Lower leg skin (tissue), 4 donors: Measurements from ENCODE around the gene DKKL1. TPM values are rescaled to one million over a fixed set of nuclear protein-coding genes. Genes with fewer than 3 reads are reported as not detected.
A peak's percentile ranks its signal among the peaks of the same experiment; 100 is the strongest.

Source experiments
- DNase-seq, 2 donors: peaks; one replicate each; pipeline ENCODE4 v3.0.0-alpha.2; 2019; ENCODE audit warnings: low spot score in 2 of 2
- H3K4me3 ChIP-seq: fragments of 200-600 bp; sonication (generic); 2 replicates; pipeline ENCODE4 v1.5.1; 2017; ENCODE audit warnings: mild to moderate bottlenecking, low read depth; ENCODE audit not compliant: poor library complexity, severe bottlenecking
- CTCF ChIP-seq, 3 donors: fragments of 450-650 bp; IDR thresholded peaks; one replicate each; pipeline ENCODE4 v1.5.1; 2016; ENCODE audit warnings: antibody characterized with exemption in 3 of 3, mild to moderate bottlenecking in 3 of 3, moderate library complexity in 2 of 3
- POLR2A ChIP-seq, 2 donors: fragments of 450-650 bp; IDR thresholded peaks; one replicate each; pipeline ENCODE4 v1.6.1; 2016 to 2017; ENCODE audit warnings: antibody characterized with exemption in 2 of 2, mild to moderate bottlenecking in 1 of 2, moderate library complexity in 1 of 2
- WGBS, 2 donors: methylation state at CpG; one replicate each; pipeline ENCODE4 v1.1.5; 2018; 5-methylcytosine and 5-hydroxymethylcytosine counted together
- intact Hi-C: fragments of 100-400 bp; cut with DNase I; formaldehyde crosslinking; loops from one replicate; pipeline ENCODE4 v1.15.0; 2023; ENCODE audit warnings: low total_unique reads
- total RNA-seq, 4 donors: library from RNA; depleted of rRNA; stranded (reverse); fragments of >200 nt; gene quantifications; one replicate each; pipeline ENCODE4 v1.1.0, GENCODE V29; 2016

Gene DKKL1
- total RNA-seq, 4 donors from 2014 or later, result 3.0 TPM; not detected in 3

- DNase-seq, result peak in 1 of 2 donors; percentile 83
- no peak overlapping the region for H3K4me3 ChIP-seq
- TF ChIP-seq POLR2A (IDR thresholded peaks at IDR 0.05) (no peak), CTCF (IDR thresholded peaks at IDR 0.05) (no peak)
- 49 to 55% methylated on average over 2 to 8 of the region's 8 CpGs for WGBS, 2 donors
- intact Hi-C loops, result no loop called here
These were observed 29.8 kb upstream of the DKKL1 start for GRCh38 chr19:49333811-49334288.

DNA sequence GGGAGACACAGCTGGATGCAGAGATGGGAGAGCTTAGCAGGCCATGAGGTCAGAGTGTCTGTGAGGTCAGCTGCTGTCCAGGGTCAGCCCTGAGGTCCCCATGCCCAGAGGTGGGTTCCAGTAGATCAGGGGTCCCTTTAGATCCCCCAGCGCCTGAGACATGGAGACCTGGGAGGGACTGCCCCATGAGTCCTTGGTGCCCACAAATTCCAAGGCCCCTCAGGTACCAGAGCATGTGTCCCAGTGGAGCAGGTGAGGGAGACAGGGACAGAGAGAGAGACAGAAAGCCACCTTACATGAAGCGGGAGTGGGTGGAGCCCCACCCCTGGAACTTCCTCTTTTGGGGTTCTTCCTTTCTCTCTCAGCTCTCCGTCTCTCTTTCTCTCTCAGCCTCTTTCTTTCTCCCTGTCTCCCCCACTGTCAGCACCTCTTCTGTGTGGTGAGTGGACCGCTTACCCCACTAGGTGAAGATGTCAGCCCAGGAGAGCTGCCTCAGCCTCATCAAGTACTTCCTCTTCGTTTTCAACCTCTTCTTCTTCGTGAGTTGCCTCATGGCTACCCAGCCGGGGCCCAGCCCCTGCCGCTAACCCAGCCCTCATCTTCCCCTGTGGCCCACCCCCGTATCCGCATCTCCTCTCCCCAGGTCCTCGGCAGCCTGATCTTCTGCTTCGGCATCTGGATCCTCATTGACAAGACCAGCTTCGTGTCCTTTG is 28.4 kb upstream of the DKKL1 start, which contains the start of gene CD37:
TSS of gene CD37 (plus strand) at position 336 of the 713 bp plus-strand sequence. CDS start at position 471, 135 bp downstream.
- WGBS, 2 donors, result 74 to 79% methylated on average over 13 of the region's 13 CpGs
- intact Hi-C loops, result no loop called here

DNA sequence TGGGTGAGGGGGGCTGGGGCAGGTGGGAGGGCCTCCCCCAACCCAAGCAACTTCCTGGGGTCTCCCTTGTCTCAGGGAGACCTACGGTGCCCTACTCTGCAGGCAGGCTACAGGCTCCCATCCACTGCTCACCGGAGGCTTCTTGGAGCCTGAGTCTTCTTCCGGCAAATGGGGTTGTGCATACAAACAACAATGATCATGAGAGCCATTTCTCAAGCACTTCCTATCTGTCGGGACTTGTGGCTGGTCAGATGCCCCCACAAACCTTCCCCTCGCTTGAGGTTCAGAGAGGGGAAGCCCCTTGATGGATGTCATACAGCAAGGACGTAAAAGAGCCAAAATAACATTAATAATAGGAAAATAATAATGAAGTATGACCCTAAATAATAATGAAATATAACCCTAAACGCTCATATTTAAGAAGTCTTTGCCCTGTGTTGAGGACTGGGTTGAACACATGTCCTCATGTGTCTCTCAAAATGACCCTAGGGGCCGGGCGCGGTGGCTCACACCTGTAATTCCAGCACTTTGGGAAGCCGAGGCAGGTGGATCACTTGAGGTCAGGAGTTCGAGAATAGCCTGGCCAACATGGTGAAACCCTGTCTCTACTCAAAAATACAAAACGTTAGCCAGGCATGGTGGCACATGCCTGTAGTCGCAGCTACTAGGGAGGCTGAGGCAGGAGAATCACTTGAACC is 27.7 kb upstream of the DKKL1 start:
- DNase-seq, result peak in 1 of 2 donors; percentile 82
- intact Hi-C loops, result no loop called here
- H3K4me3 ChIP-seq, result peak overlapping the region; percentile 3
- TF ChIP-seq CTCF (IDR thresholded peaks at IDR 0.05) (no peak), POLR2A (IDR thresholded peaks at IDR 0.05) (no peak)
- 79 to 83% methylated on average over 14 of the region's 14 CpGs for WGBS, 2 donors

More for the DNA sequence above, 28.4 kb upstream of the DKKL1 start, which contains the start of gene CD37:
- peak within 1 kb of the TSS; percentile 3 for H3K4me3 ChIP-seq
- peak in 1 of 2 donors; percentile 86 for DNase-seq
- TF ChIP-seq POLR2A (IDR thresholded peaks at IDR 0.05), result no peak
- TF ChIP-seq CTCF (IDR thresholded peaks at IDR 0.05), result no peak

DNA sequence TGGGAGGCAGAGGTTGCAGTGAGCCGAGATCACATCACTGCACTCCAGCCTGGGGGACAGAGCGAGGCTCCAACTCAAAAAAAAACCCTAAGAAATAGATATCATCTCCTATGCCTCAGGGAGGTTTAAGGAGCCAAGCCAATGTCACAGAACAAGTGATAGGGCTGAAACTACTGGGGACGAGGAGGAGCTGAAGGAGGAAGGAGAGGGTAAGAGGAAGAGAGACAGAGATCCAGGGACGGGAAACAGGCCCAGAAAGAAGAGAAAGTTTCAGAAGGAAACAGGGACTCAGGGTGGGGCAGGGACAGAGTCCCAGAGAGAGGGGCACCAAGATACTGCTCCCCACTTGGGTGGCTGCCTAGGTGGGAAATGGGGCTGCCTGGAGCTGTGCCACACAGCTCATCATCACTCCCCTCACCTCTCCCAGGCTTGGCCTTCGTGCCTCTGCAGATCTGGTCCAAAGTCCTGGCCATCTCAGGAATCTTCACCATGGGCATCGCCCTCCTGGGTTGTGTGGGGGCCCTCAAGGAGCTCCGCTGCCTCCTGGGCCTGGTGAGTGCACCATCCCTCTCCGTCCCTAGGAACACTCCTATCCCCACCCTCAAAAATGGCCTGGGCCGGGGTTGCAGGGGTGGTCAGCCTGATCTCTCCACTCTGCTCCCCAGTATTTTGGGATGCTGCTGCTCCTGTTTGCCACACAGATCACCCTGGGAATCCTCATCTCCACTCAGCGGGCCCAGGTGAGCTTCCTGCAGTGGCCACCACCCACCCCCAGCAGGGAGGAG is 27.0 kb upstream of the DKKL1 start:
- peak in 1 of 2 donors; percentile 83 for DNase-seq
- H3K4me3 ChIP-seq, result no peak overlapping the region
- intact Hi-C loops, result no loop called here
- 83 to 91% methylated on average over 10 of the region's 10 CpGs for WGBS, 2 donors
- no peak for TF ChIP-seq CTCF (IDR thresholded peaks at IDR 0.05)
- TF ChIP-seq POLR2A (IDR thresholded peaks at IDR 0.05), result no peak

- DNase-seq, result no peak
- WGBS, 2 donors, result 70 to 77% methylated on average over 19 of the region's 19 CpGs
- H3K4me3 ChIP-seq, result no peak overlapping the region
- TF ChIP-seq POLR2A (IDR thresholded peaks at IDR 0.05) (no peak), CTCF (IDR thresholded peaks at IDR 0.05) (no peak)
- intact Hi-C loops, result no loop called here
These were observed 26.2 kb upstream of the DKKL1 start for GRCh38 chr19:49337267-49338022.
